GM23338 (cell line): ENCODE measurements around the gene CHST2. TPM values are rescaled to one million over a fixed set of nuclear protein-coding genes. Genes with fewer than 3 reads are reported as not detected.

Experiments used
- ATAC-seq: fragments of 200-7000 bp; cut with Tn5 transposase; 3 replicates; pipeline ENCODE4 v1.9.1; 2020
- DNase-seq: peaks from one replicate; pipeline ENCODE4 v3.0.0-alpha.2; 2015; ENCODE audit warnings: low spot score
- H2AFZ ChIP-seq: fragments of 200-600 bp; sonication (generic); 2 replicates; pipeline ENCODE4 v1.8.0; 2016; ENCODE audit warnings: antibody characterized with exemption, mild to moderate bottlenecking, moderate library complexity
- H3F3A ChIP-seq: fragments of 200-600 bp; sonication (generic); replicated peaks from 2 replicates; pipeline ENCODE4 v1.8.0; 2017; ENCODE audit warnings: antibody characterized with exemption, mixed run types, low read depth
- H3K27ac ChIP-seq: fragments of 200-600 bp; sonication (generic); 2 replicates; pipeline ENCODE4 v1.6.1; 2016; ENCODE audit warnings: low read depth
- H3K27me3 ChIP-seq: fragments of 200-600 bp; sonication (generic); 2 replicates; pipeline ENCODE4 v1.8.0; 2016; ENCODE audit warnings: mild to moderate bottlenecking, mixed run types, moderate library complexity; ENCODE audit not compliant: insufficient read depth
- H3K36me3 ChIP-seq: fragments of 200-600 bp; sonication (generic); 2 replicates; pipeline ENCODE4 v1.8.0; 2016; ENCODE audit warnings: mild to moderate bottlenecking; ENCODE audit not compliant: insufficient read depth
- H3K4me1 ChIP-seq: fragments of 200-600 bp; sonication (generic); 2 replicates; pipeline ENCODE4 v1.8.0; 2016; ENCODE audit warnings: mild to moderate bottlenecking, moderate library complexity; ENCODE audit not compliant: insufficient read depth
- H3K4me2 ChIP-seq: fragments of 200-600 bp; sonication (generic); 2 replicates; pipeline ENCODE4 v1.7.1; 2017; ENCODE audit warnings: mixed run types
- H3K4me3 ChIP-seq: fragments of 200-600 bp; sonication (generic); 2 replicates; pipeline ENCODE4 v1.6.1; 2016; ENCODE audit warnings: mixed run types
- H3K79me2 ChIP-seq: fragments of 200-600 bp; sonication (generic); replicated peaks from 2 replicates; pipeline ENCODE4 v1.8.0; 2017; ENCODE audit warnings: mild to moderate bottlenecking; ENCODE audit not compliant: insufficient read depth
- H3K9me2 ChIP-seq: fragments of 200-600 bp; sonication (generic); 2 replicates; pipeline ENCODE4 v1.8.0; 2017; ENCODE audit not compliant: insufficient read depth
- H4K20me1 ChIP-seq: fragments of 200-600 bp; sonication (generic); replicated peaks from 2 replicates; pipeline ENCODE4 v1.8.0; 2017; ENCODE audit warnings: mild to moderate bottlenecking; ENCODE audit not compliant: insufficient read depth
- H3K27ac Mint-ChIP-seq: 2 replicates; pipeline ENCODE4 v1.8.0; 2020; ENCODE audit warnings: inconsistent platforms, mild to moderate bottlenecking, moderate library complexity, mixed read lengths
- H3K27me3 Mint-ChIP-seq: 3 replicates; pipeline ENCODE4 v1.8.0; 2022; ENCODE audit warnings: low read depth, mild to moderate bottlenecking, moderate library complexity, mixed read lengths, inconsistent platforms; ENCODE audit not compliant: insufficient read depth, poor library complexity
- H3K36me3 Mint-ChIP-seq: 3 replicates; pipeline ENCODE4 v1.8.0; 2021; ENCODE audit warnings: low read depth, mild to moderate bottlenecking, inconsistent platforms, moderate library complexity, mixed read lengths
- H3K4me1 Mint-ChIP-seq: 3 replicates; pipeline ENCODE4 v1.8.0; 2020; ENCODE audit warnings: mild to moderate bottlenecking, inconsistent platforms, mixed read lengths
- H3K4me3 Mint-ChIP-seq: 3 replicates; pipeline ENCODE4 v1.8.0; 2021; ENCODE audit warnings: moderate library complexity, mild to moderate bottlenecking, inconsistent platforms, mixed read lengths
- H3K9me3 Mint-ChIP-seq: 3 replicates; pipeline ENCODE4 v1.8.0; 2020; ENCODE audit warnings: moderate library complexity, mild to moderate bottlenecking, inconsistent platforms, mixed read lengths
- CREB1 ChIP-seq: fragments of 250-450 bp; sonication (Bioruptor Pico); IDR thresholded peaks from 2 replicates; pipeline ENCODE4 v1.5.0; 2020; ENCODE audit warnings: low read depth, mild to moderate bottlenecking, moderate library complexity
- NANOG ChIP-seq: IDR thresholded peaks from 2 replicates; pipeline ENCODE4 v1.6.1; 2016; ENCODE audit warnings: antibody characterized with exemption, borderline replicate concordance
- POLR2AphosphoS5 ChIP-seq: IDR thresholded peaks from 2 replicates; pipeline ENCODE4 v1.6.1; 2016; ENCODE audit warnings: antibody characterized with exemption, low read depth
- REST ChIP-seq: IDR thresholded peaks from one replicate; pipeline ENCODE4 v1.6.1; 2018; ENCODE audit warnings: antibody characterized with exemption; ENCODE audit not compliant: unreplicated experiment
- ZNF462 ChIP-seq: fragments of 250-450 bp; sonication (Bioruptor Pico); IDR thresholded peaks from 2 replicates; pipeline ENCODE4 v1.5.0; 2020; ENCODE audit warnings: mild to moderate bottlenecking, moderate library complexity
- long read RNA-seq: library from polyadenylated mRNA; unstranded; transcript quantifications from one replicate; pipeline ENCODE4 v2.0.0, GENCODE V29; 2020; ENCODE audit not compliant: unreplicated experiment
- polyA plus RNA-seq: library from polyadenylated mRNA; unstranded; fragments of >200 nt; fragmentation: Nextera tagmentation; extraction: Ambion mirVana; gene quantifications from 2 replicates; pipeline ENCODE4 v1.2.1, GENCODE V29; 2016
- total RNA-seq: library from RNA; depleted of rRNA; stranded (reverse); fragments of >200 nt; shearing (Covaris generic); gene quantifications from 2 replicates; pipeline ENCODE4 v1.2.3, GENCODE V29; 2014; rRNA removed

The CHST2 gene
- total RNA-seq (23.5 and 28.3 TPM in 2 replicates), polyA plus RNA-seq (4.1 and 4.3 TPM in 2 replicates)
- long read RNA-seq, full-length matches to known transcripts = 1 of 1 reads
- long read RNA-seq, partial matches to known transcripts = 0 of 1 reads
- long read RNA-seq, other reads (novel, unspliced or antisense) = 0 of 1 reads

- H3K27ac ChIP-seq = peak within 1 kb of the TSS; percentile 87
- peak; percentile 85 for ATAC-seq
Observed at GRCh38 chr3:143119009-143119914, at the start of gene CHST2. CHST2 (plus strand) TSS chr3:143119771; CDS start chr3:143120817, 1,046 bp downstream.

GRCh38 chr3:143070977-143071551 lies 48.5 kb upstream of the CHST2 start:
- Histone ChIP-seq H3K4me1 (peaks cover 35% of the 10 kb centered on the region), H3K9me2 (peaks cover 9% of the 10 kb centered on the region; the same call in 1 of the 2 replicates), H3K79me2 (no peaks in the 10 kb centered on the region), H3F3A (no peaks in the 10 kb centered on the region), H2AFZ (no peak overlapping the region; the same call in 1 of the 2 replicates), H3K4me2 (peak overlapping the region; percentile 4), H3K27me3 (no peaks in the 10 kb centered on the region), H3K27ac (peak overlapping the region; percentile 59), H3K36me3 (no peaks in the 10 kb centered on the region), H3K4me3 (peak overlapping the region; percentile 0; the same call in 1 of the 2 replicates), H4K20me1 (no peaks in the 10 kb centered on the region)
- Mint-ChIP-seq H3K4me1 (peaks cover 31% of the 10 kb centered on the region), H3K27ac (peak overlapping the region; percentile 58; the same call in 1 of the 2 replicates), H3K36me3 (peaks cover 7% of the 10 kb centered on the region; the same call in 1 of the 3 replicates), H3K27me3 (peaks cover 4% of the 10 kb centered on the region), H3K4me3 (no peak overlapping the region), H3K9me3 (no peaks in the 10 kb centered on the region)
- DNase-seq = peak; percentile 76
- ATAC-seq = peak; percentile 92
- peak; percentile 91; the same call in 1 of the 2 replicates for TF ChIP-seq ZNF462

More at GRCh38 chr3:143119009-143119914, at the start of gene CHST2:
- peak within 1 kb of the TSS; percentile 97 for H3K4me2 ChIP-seq
- DNase-seq = peak; percentile 88
- H4K20me1 ChIP-seq = no peaks in the 10 kb centered on the region; the same call in 1 of the 2 replicates
- H3K79me2 ChIP-seq = no peaks in the 10 kb centered on the region
- H3K4me1 ChIP-seq = peaks cover 6% of the 10 kb centered on the region
- Mint-ChIP-seq H3K36me3 (peaks cover 16% of the 10 kb centered on the region), H3K4me1 (peaks cover 25% of the 10 kb centered on the region), H3K27me3 (peaks cover 21% of the 10 kb centered on the region), H3K9me3 (no peaks in the 10 kb centered on the region), H3K4me3 (peak within 1 kb of the TSS; percentile 91), H3K27ac (peak within 1 kb of the TSS; percentile 80)
- H3F3A ChIP-seq = no peaks in the 10 kb centered on the region
- H3K36me3 ChIP-seq = no peaks in the 10 kb centered on the region; the same call in 1 of the 2 replicates
- peaks cover 33% of the 10 kb centered on the region for H3K27me3 ChIP-seq
- H2AFZ ChIP-seq = peak within 1 kb of the TSS; percentile 95
- peak within 1 kb of the TSS; percentile 81 for H3K4me3 ChIP-seq
- TF ChIP-seq REST (no peak), POLR2AphosphoS5 (peak; percentile 76), CREB1 (CRISPR knock-in tag) (peak; percentile 51), NANOG (no peak)
- H3K9me2 ChIP-seq = no peaks in the 10 kb centered on the region
